Measurements from ENCODE around the gene GRB14.
"Not testable (repeated sequence)": the region's sequence is repeated elsewhere in the genome, so short reads cannot be mapped to it uniquely, and the experiment has no call there.

GRB14 gene

DNA sequence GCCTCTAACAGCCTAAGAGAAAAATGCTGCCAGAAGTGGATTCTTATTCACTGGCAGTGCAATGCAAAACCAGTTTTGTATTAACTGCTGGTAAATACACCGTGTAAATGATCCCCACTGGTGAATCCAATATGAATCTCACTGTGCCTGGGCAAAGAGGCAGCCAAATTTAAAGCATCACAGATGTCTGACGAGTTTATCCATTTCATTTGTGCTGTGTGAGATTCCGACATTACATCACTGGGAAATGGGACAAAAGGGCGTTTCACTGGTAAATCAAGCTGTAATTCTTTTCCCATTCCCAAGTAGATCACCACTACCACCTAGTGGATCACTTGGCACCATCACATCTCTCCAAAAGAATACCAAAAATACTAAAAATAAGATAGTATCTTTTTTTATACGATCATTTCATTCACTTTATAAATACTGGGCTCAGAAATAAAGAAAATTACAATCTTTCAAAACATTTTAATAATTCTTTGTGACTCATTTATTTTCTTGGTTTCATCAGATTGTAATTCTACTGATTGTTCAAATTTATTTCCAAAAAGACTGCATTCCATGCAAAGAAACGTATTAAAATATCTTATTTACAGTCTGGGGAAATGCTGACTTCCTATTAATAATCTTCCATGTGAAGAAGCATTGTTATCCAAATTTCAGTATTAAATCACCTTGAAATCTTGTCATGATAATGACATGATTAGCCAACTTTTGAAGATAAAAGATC, 125.6 kb downstream of the GRB14 start:
- DNase-seq (ENCODE audit: low spot score): no peak

DNA sequence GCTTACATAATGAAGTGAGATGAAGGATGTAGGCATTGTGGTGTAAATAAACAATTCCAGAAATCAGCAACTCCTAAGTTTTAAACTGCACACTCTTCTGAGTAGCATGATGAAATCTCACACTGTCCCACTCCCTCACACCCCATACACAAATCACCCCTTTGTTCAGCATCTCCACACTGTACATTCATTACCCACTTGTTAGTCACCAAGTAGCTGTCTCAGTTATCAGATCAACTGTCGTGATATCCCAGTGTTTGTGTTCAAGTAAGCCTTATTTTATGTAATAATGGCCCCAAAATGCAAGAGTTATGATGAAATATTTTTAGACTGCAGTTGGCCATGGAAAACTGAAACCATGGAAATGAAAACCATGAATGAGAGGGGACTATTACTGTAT, 135.7 kb downstream of the GRB14 start:
- no peak for DNase-seq (ENCODE audit: low spot score)

GRCh38 chr2:164479460-164479859, 141.8 kb downstream of the GRB14 start:
- no peak for DNase-seq (ENCODE audit: low spot score)

DNA sequence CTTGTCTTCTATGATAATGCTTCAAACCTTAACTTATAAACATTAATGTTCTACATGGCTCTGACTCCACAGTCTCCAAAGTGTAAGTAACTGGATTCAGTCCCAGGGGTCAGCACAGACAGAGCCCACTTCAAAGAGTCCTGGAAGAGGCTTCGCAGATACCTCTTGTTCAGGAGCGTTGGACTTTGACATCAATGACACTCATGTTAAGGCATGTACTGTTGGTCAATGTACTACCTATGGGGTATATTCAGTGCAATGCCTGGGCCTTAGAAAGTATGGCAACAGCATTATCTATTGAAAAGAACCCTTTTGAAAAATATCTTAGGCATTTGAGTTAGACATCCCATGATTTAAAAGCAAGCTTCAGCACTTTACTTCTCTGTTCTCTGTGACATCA, 143.1 kb downstream of the GRB14 start:
- DNase-seq (ENCODE audit: low spot score): no peak

DNA sequence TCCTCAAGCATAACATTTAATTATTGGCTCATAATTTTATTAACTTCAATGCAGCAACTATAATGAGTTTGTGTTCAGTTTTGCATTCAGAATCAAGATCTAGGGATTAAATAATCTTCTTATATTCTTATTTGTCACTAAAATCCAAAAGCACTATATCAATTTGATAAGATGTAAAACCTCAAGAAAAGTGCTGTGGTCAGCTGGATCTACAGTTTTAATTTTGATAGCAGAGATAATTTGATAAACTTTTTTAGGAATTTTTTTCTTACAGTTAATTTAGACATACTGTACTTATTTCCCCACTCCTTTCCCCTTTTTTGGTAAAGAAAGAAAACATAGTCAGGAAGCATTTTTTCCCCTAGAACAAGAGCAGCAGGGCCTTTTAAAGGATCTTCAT, 146.4 kb downstream of the GRB14 start:
- no peak for DNase-seq (ENCODE audit: low spot score)

GRCh38 chr2:164473021-164473420, 148.3 kb downstream of the GRB14 start:
- no peak for DNase-seq (ENCODE audit: low spot score)

GRCh38 chr2:164465047-164465446, 156.2 kb downstream of the GRB14 start:
- DNase-seq (ENCODE audit: low spot score): not testable (repeated sequence)

- DNase-seq (ENCODE audit: low spot score): no peak
Observed at GRCh38 chr2:164464376-164464775, 156.9 kb downstream of the GRB14 start.

GRCh38 chr2:164458792-164459191, 162.5 kb downstream of the GRB14 start:
- no peak for DNase-seq (ENCODE audit: low spot score)

DNA sequence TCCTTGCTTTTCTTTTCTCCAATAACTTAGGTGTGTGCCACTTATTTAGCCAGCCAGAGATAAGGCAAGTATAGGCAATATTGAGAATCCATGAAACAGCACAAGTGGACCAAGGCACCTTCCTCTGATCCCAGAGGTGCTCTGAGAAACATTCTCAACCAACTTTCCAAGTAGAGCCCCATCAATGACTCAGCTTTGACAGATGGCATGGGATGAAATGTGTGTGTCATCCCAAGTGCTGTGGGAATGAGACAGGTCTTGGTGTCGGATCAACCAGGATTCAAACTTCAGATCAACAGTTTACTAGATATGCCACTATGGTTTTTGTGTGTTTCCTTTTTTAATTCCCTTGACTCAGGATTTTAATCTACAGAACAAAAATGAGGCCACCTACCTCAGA, 164.0 kb downstream of the GRB14 start:
- DNase-seq (ENCODE audit: low spot score): no peak

DNA sequence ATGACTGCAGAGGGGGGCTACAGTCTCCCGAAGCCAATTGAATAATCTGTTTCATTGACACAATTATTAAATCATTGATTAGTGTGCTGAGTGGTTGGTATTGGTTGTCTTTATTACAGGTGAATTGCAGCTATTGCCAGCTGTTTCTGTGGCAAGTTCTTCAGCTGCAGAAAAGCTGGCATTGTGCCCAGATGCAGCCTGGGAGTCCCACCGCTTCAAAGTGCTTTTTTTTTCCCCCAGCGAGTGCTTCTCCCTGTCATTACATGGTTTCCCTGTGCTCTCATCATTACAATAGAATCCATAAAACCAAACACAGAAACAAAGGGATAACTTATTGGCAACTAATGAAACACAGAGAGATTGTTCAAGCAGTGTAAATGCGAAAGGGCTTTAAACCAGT, 164.7 kb downstream of the GRB14 start:
- DNase-seq (ENCODE audit: low spot score): no peak

DNA sequence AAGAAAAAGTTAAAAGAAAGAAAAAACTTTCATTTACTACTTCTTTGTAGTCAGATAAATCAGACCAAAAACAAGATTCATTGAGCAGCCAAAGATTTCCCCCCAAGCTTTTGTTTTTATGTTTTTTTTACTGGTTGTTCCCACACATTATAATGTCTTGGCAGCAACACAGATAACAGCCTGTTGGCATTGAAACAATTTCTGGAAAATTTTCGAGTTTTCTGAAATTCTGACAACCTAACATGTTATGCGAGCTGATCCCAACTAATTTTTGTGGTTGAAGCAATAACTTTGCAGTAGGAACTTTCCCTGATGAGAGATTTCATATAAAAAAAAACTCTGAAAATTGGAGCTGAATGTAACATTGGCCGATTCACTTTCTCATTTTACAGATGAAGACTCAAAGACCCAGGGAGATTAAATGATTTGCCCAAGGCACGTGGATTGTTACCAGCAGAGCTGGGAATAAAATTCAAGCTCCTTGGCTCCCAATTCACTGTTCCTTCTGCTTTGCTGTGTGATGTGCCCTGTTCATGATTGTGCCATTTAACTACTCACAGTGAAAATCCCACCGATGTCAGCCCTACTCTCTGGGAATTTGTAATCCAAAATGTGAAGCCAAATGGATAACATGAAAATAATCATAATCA, 167.5 kb downstream of the GRB14 start:
- no peak for DNase-seq (ENCODE audit: low spot score)

DNA sequence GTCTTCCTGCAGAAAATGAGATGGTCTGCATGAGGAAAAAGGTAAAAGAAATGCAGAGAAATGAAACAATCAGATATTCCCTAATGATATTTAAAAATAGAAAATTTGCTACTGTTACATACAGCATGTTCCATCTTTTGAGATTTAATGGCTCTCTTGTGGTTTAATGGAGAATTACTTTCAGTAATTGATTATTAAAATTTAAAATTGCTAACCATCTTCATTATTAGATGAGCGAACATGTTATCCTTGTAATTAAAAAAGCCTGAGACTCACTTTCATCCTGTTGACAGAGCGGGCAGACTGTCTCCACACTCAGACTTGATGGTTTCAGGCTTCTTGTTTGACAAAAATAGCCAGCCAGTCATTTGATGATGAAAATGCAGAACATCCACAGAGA, 171.0 kb downstream of the GRB14 start:
- DNase-seq (ENCODE audit: low spot score): no peak

DNA sequence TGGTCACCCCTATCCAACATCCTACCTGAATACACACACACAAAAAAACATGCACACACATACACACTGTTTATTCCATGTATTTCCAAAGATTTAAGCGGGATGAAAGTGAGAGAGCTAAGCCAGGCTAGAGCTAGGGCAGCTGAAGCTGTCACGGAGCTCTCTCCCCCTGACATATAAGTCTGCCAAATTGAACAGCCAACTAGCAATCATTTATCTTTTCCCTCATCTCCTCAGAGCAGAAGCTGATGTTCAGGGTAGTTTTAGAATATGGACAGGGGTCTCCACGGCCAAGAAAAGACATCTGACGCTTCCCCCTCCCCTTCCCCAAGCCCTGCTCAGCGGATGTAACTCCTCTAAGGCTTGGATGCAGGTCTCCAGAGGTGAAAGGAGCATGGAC, 171.6 kb downstream of the GRB14 start:
- no peak for DNase-seq (ENCODE audit: low spot score)

- no peak for DNase-seq (ENCODE audit: low spot score)
Observed at GRCh38 chr2:164447660-164448059, 173.6 kb downstream of the GRB14 start.

All from hematopoietic multipotent progenitor cell treated with erythropoietin and hydrocortisone succinate and interleukin-3 and kit ligand, for 17 days (in vitro differentiated cells).